Retinal pigment epithelial cell (primary cell): Measurements from ENCODE around the gene USF1.
"Not testable (repeated sequence)": the region's sequence is repeated elsewhere in the genome, so short reads cannot be mapped to it uniquely, and the experiment has no call there.

Experiments
- DNase-seq: peaks from one replicate; pipeline ENCODE4 v3.0.0-alpha.2; 2010; ENCODE audit warnings: low read depth
- H3K4me3 ChIP-seq: 2 replicates; pipeline ENCODE4 v1.5.1; 2011; ENCODE audit warnings: mild to moderate bottlenecking, low read length, control low read depth, moderate library complexity
- CTCF ChIP-seq: conservative IDR thresholded peaks from 2 replicates; pipeline ENCODE4 v1.5.1; 2011; ENCODE audit warnings: low read depth, low read length, control low read depth, inconsistent platforms

USF1 gene

GRCh38 chr1:161021970-161022353 lies 23.8 kb downstream of the USF1 start:
- H3K4me3 ChIP-seq = no peak overlapping the region

GRCh38 chr1:161021165-161021969 lies 24.4 kb downstream of the USF1 start:
- no peak for TF ChIP-seq CTCF
- peak; percentile 62 for DNase-seq
- peak overlapping the region; percentile 80 for H3K4me3 ChIP-seq

More at GRCh38 chr1:161021970-161022353, 23.8 kb downstream of the USF1 start:
- TF ChIP-seq CTCF = no peak
- DNase-seq = no peak

- TF ChIP-seq CTCF = peak; percentile 33
- no peak for DNase-seq
- H3K4me3 ChIP-seq = peak within 1 kb of the TSS; percentile 80
These were observed 25.1 kb downstream of the USF1 start, which contains the start of gene F11R for GRCh38 chr1:161020509-161021164. TSS of gene F11R (minus strand) at chr1:161021152. CDS start at chr1:161021073, 79 bp downstream.

- peak overlapping the region; percentile 80 for H3K4me3 ChIP-seq
- no peak for TF ChIP-seq CTCF
These were observed 25.9 kb downstream of the USF1 start for GRCh38 chr1:161019751-161020495.

GRCh38 chr1:161019111-161019660 lies 26.6 kb downstream of the USF1 start:
- DNase-seq, H3K4me3 ChIP-seq: not testable (repeated sequence)

More at GRCh38 chr1:161019751-161020495, 25.9 kb downstream of the USF1 start:
- DNase-seq = no peak

GRCh38 chr1:161018631-161018930 lies 27.2 kb downstream of the USF1 start:
- no peak for TF ChIP-seq CTCF
- H3K4me3 ChIP-seq = no peak overlapping the region
- DNase-seq = no peak
